Vagina (tissue), 2 donors: ENCODE measurements around the gene OVCH2.

Experiments used
- POLR2A ChIP-seq, 2 donors: fragments of 450-650 bp; IDR thresholded peaks; one replicate each; pipeline ENCODE4 v1.6.1; 2017; ENCODE audit warnings: antibody characterized with exemption in 2 of 2, mild to moderate bottlenecking in 2 of 2, moderate library complexity in 2 of 2
- TF ChIP-seq, protein P1 (sequence below), 3 experiments: fragments of 450-650 bp in 2 of 3; fragments of 200-600 bp in 1 of 3; sonication (generic) in 1 of 3; IDR thresholded peaks; one replicate each; pipeline ENCODE4 v1.5.1; 2017 to 2019; ENCODE audit warnings: antibody characterized with exemption in 3 of 3, mild to moderate bottlenecking in 2 of 3, moderate library complexity in 2 of 3

DNA sequence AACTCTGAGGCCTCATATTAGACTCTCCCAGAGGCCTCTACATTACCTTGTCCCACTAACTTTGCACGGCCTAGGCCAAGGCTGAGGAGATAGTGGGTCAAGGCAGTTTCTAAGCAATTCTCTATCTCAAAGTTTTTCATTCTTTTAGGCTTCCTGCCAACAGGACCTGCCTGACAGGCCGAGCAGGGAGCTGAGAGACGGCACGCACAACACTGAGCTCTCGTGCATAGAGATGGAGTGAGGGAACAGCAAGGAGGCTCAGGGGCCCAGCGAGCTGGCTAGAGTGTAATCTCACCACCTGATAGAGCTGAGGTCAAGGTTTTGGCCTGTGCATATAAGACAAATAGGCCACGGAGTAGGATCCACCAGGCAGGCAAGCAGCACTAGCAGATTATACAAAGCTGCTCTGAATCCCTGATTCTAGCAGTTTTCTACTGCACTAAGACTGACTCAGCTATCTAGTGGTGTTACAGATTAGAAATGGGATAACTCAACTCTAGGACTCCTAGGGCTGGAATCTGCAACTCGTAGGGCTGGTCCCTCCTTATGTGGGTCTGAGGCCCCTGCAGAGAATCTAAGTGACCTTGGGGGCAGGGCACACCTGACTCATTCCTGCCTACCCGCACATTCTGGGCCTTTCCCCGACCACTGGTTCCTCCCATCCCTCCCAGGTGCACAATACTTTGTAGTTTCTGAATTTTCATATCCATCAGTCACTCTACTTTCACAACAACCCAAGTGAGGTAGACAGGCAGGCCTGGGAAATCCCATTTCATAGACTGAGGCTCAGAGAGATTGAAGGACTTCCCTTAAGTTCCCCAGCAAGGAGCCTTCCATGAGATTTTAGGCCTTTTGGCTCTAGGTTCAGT is 34.7 kb downstream of the OVCH2 start:
- TF ChIP-seq POLR2A (IDR thresholded peaks at IDR 0.05), result no peak
- TF ChIP-seq, protein P1, sequence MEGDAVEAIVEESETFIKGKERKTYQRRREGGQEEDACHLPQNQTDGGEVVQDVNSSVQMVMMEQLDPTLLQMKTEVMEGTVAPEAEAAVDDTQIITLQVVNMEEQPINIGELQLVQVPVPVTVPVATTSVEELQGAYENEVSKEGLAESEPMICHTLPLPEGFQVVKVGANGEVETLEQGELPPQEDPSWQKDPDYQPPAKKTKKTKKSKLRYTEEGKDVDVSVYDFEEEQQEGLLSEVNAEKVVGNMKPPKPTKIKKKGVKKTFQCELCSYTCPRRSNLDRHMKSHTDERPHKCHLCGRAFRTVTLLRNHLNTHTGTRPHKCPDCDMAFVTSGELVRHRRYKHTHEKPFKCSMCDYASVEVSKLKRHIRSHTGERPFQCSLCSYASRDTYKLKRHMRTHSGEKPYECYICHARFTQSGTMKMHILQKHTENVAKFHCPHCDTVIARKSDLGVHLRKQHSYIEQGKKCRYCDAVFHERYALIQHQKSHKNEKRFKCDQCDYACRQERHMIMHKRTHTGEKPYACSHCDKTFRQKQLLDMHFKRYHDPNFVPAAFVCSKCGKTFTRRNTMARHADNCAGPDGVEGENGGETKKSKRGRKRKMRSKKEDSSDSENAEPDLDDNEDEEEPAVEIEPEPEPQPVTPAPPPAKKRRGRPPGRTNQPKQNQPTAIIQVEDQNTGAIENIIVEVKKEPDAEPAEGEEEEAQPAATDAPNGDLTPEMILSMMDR (IDR thresholded peaks at IDR 0.05), result no peak
